ENCODE measurements around the gene CCDC187. TPM values are rescaled to one million over a fixed set of nuclear protein-coding genes. Genes with fewer than 3 reads are reported as not detected.

CCDC187 gene
- total RNA-seq, 1 experiment from 2014 or later = 0.61 TPM

GRCh38 chr9:136261686-136262430 lies 42.0 kb downstream of the CCDC187 start:
- in situ Hi-C loops (cut with HindIII; ENCODE audit: low sequenced_read_pairs) = no loop called here
- no peak for DNase-seq (ENCODE audit: low spot score)

- in situ Hi-C loops (cut with HindIII; ENCODE audit: low sequenced_read_pairs) = no loop called here
- DNase-seq (ENCODE audit: low spot score) = no peak
Measured at GRCh38 chr9:136260936-136261472, 42.9 kb downstream of the CCDC187 start.

- in situ Hi-C loops (cut with HindIII; ENCODE audit: low sequenced_read_pairs) = no loop called here
- DNase-seq (ENCODE audit: low spot score) = no peak
Measured at GRCh38 chr9:136260521-136260920, 43.4 kb downstream of the CCDC187 start.

GRCh38 chr9:136259836-136260235 lies 44.1 kb downstream of the CCDC187 start:
- DNase-seq (ENCODE audit: low spot score) = no peak
- in situ Hi-C loops (cut with HindIII; ENCODE audit: low sequenced_read_pairs) = no loop called here

- no peak for DNase-seq (ENCODE audit: low spot score)
- in situ Hi-C loops (cut with HindIII; ENCODE audit: low sequenced_read_pairs) = no loop called here
Measured at GRCh38 chr9:136259517-136259813, 44.4 kb downstream of the CCDC187 start.

GRCh38 chr9:136258786-136259516 lies 44.9 kb downstream of the CCDC187 start:
- in situ Hi-C loops (cut with HindIII; ENCODE audit: low sequenced_read_pairs) = no loop called here
- DNase-seq (ENCODE audit: low spot score) = no peak

GRCh38 chr9:136258299-136258625 lies 45.6 kb downstream of the CCDC187 start:
- in situ Hi-C loops (cut with HindIII; ENCODE audit: low sequenced_read_pairs) = no loop called here
- no peak for DNase-seq (ENCODE audit: low spot score)

- no peak for DNase-seq (ENCODE audit: low spot score)
- in situ Hi-C loops (cut with HindIII; ENCODE audit: low sequenced_read_pairs) = no loop called here
Measured at GRCh38 chr9:136257381-136258298, 46.3 kb downstream of the CCDC187 start.

GRCh38 chr9:136255896-136256890 lies 47.7 kb downstream of the CCDC187 start:
- DNase-seq (ENCODE audit: low spot score) = no peak
- in situ Hi-C loops (cut with HindIII; ENCODE audit: low sequenced_read_pairs) = no loop called here

- no peak for DNase-seq (ENCODE audit: low spot score)
- in situ Hi-C loops (cut with HindIII; ENCODE audit: low sequenced_read_pairs) = no loop called here
Measured at GRCh38 chr9:136255166-136255538, 48.7 kb downstream of the CCDC187 start.

GRCh38 chr9:136254381-136255165 lies 49.3 kb downstream of the CCDC187 start:
- no peak for DNase-seq (ENCODE audit: low spot score)
- in situ Hi-C loops (cut with HindIII; ENCODE audit: low sequenced_read_pairs) = no loop called here

GRCh38 chr9:136253246-136254130 lies 50.4 kb downstream of the CCDC187 start:
- DNase-seq (ENCODE audit: low spot score) = no peak
- in situ Hi-C loops (cut with HindIII; ENCODE audit: low sequenced_read_pairs) = no loop called here

- in situ Hi-C loops (cut with HindIII; ENCODE audit: low sequenced_read_pairs) = no loop called here
- no peak for DNase-seq (ENCODE audit: low spot score)
Measured at GRCh38 chr9:136252846-136253245, 51.0 kb downstream of the CCDC187 start.

GRCh38 chr9:136252281-136252680 lies 51.6 kb downstream of the CCDC187 start:
- in situ Hi-C loops (cut with HindIII; ENCODE audit: low sequenced_read_pairs) = no loop called here
- DNase-seq (ENCODE audit: low spot score) = no peak

- in situ Hi-C loops (cut with HindIII; ENCODE audit: low sequenced_read_pairs) = no loop called here
- DNase-seq (ENCODE audit: low spot score) = no peak
Measured at GRCh38 chr9:136251264-136252115, 52.4 kb downstream of the CCDC187 start.

GRCh38 chr9:136250676-136251075 lies 53.2 kb downstream of the CCDC187 start:
- in situ Hi-C loops (cut with HindIII; ENCODE audit: low sequenced_read_pairs) = no loop called here
- DNase-seq (ENCODE audit: low spot score) = no peak

Measured in G401 (cell line).